Activated naive CD4-positive, alpha-beta T cell treated with anti-CD3 and anti-CD28 coated beads for 36 hours (primary cell): ENCODE data around the gene NOP14. TPM values are rescaled to one million over a fixed set of nuclear protein-coding genes. Genes with fewer than 3 reads are reported as not detected.

Experiments used
- CTCF ChIA-PET: fragments of 350-600 bp; sonication (Branson Sonifier 250); formaldehyde crosslinking; loops from one replicate; lab custom pipeline; 2021; ENCODE audit warnings: antibody characterized with exemption; lab: Charles Lee
- DNase-seq: peaks from one replicate; pipeline ENCODE4 v3.0.0-alpha.2; 2020
- H3K27ac Mint-ChIP-seq: one replicate; pipeline ENCODE4 v1.8.0; 2021; ENCODE audit warnings: mild to moderate bottlenecking, mixed read lengths
- H3K27me3 Mint-ChIP-seq: one replicate; pipeline ENCODE4 v1.8.0; 2021; ENCODE audit warnings: low read depth, mixed read lengths
- H3K36me3 Mint-ChIP-seq: one replicate; pipeline ENCODE4 v1.8.0; 2021; ENCODE audit warnings: low read depth, mixed read lengths
- H3K4me1 Mint-ChIP-seq: one replicate; pipeline ENCODE4 v1.8.0; 2021; ENCODE audit warnings: low read depth, mixed read lengths
- H3K4me3 Mint-ChIP-seq: one replicate; pipeline ENCODE4 v1.8.0; 2021; ENCODE audit warnings: mild to moderate bottlenecking, moderate library complexity, mixed read lengths
- H3K9me3 Mint-ChIP-seq: one replicate; pipeline ENCODE4 v1.8.0; 2021; ENCODE audit warnings: mixed read lengths
- intact Hi-C: fragments of 100-400 bp; cut with micrococcal nuclease; formaldehyde crosslinking; loops from one replicate; pipeline ENCODE4 v1.15.1; 2023
- total RNA-seq, 2 experiments: library from RNA; stranded (reverse); gene quantifications; one replicate each; pipeline ENCODE4 v1.2.3, GENCODE V29; 2021

The NOP14 gene
- total RNA-seq, 2 experiments from 2014 or later = 48.3 to 55.1 TPM

DNA sequence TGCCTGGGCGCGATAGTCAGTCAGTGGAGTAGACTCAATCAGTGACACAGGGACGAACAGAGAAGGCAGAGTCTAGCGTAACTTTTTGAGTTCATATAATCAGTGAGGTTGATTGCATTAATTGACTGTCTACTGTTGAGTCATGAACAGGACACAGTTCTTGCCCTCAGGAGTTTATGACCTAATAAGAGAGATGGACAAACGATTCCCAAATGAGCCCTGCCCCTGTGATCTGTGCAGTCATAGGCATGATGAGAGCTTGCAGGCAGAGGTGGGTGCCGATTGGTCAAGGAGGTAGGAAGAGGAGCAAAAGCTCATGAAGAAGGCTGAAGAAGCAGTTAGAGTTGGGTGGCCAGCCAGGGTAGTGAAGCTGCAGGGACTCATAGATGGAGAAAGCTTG is 62.5 kb downstream of the NOP14 start:
- no peaks in the 10 kb centered on the region for H3K9me3 Mint-ChIP-seq
- no peak overlapping the region for H3K4me3 Mint-ChIP-seq
- H3K36me3 Mint-ChIP-seq = peaks cover 34% of the 10 kb centered on the region

DNA sequence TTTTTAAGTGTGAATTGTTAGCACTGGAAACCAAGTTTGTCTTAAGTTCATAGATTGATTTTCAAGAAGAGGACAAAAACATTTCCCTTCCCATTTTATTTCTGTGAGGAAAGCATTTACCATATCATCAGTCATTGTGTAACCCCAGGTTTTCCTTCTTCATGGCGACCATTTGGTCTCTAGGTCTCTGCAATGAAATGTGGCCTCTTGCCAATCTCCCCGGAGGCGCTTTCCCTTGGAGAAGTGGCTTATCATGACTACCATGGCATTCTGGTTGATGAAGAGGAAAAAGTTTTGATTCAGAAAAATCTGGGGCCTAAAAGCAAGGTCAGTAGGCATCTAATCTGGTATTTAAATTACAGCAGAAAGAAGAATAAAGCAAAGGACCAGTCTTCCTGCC is 65.2 kb downstream of the NOP14 start:
- CTCF ChIA-PET = no interaction called here
- intact Hi-C loops = no loop called here
- H3K27me3 Mint-ChIP-seq = no peaks in the 10 kb centered on the region
- no peak overlapping the region for H3K27ac Mint-ChIP-seq
- H3K4me3 Mint-ChIP-seq = no peak overlapping the region
- H3K4me1 Mint-ChIP-seq = no peaks in the 10 kb centered on the region
- H3K9me3 Mint-ChIP-seq = no peaks in the 10 kb centered on the region
- peaks cover 34% of the 10 kb centered on the region for H3K36me3 Mint-ChIP-seq
- DNase-seq = no peak

More for the DNA sequence above, 62.5 kb downstream of the NOP14 start:
- CTCF ChIA-PET = no interaction called here
- no peak for DNase-seq
- Mint-ChIP-seq H3K27ac (peak overlapping the region; percentile 32), H3K27me3 (no peaks in the 10 kb centered on the region), H3K4me1 (peaks cover 9% of the 10 kb centered on the region)
- intact Hi-C loops = no loop called here

DNA sequence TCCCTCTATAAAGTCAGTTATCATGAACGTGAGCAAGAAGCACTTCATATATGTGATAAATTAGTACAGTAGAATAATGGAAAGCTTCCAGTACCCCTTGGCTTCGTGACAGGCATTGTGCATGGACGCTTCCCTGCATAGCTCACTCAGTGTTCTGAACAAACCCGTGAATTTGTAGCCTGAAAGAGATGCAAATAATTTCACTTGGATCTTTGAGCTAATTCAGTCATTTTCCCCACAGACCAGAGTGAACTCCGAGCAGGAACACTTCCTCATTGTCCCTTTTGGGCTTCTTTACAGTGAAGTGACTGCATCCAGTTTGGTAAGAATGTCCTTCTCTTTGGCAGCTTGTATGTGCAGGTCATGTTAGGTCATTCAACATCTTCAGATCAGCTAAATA is 69.4 kb downstream of the NOP14 start:
- CTCF ChIA-PET = interaction anchor here (0.6 to 1.7 kb wide), 5 partner anchors 12 to 440 kb away, joined by 3 to 10 read pairs (median 4); no protein-coding TSS in a partner anchor
- Mint-ChIP-seq H3K36me3 (peaks cover 17% of the 10 kb centered on the region), H3K4me3 (no peak overlapping the region), H3K9me3 (no peaks in the 10 kb centered on the region), H3K27me3 (no peaks in the 10 kb centered on the region), H3K27ac (no peak overlapping the region), H3K4me1 (peaks cover 2% of the 10 kb centered on the region)
- intact Hi-C loops = no loop called here
- no peak for DNase-seq

DNA sequence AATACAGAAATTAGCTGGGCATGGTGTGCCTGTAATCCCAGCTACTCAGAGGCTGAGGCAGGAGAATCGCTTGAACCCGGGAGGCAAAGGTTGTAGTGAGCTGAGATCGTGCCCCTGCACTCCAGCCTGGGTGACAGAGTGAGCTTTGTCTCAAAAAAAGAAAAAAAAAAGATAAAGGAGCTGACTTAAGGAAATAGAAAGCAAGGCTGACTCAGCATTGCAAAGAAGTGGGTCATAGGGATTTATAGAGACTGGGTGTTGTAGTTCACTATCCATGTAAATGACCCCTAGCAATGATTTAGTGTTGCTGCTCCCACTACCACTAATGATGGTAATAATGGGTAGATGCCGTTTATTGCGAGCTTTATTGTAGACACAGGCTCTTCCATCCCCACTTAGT is 71.9 kb downstream of the NOP14 start:
- DNase-seq = no peak
- intact Hi-C loops = no loop called here
- Mint-ChIP-seq H3K9me3 (no peaks in the 10 kb centered on the region), H3K36me3 (peaks cover 12% of the 10 kb centered on the region), H3K27ac (no peak overlapping the region), H3K27me3 (no peaks in the 10 kb centered on the region), H3K4me1 (peaks cover 2% of the 10 kb centered on the region), H3K4me3 (no peak overlapping the region)
- CTCF ChIA-PET = interaction anchor here (0.6 to 1.0 kb wide), 3 partner anchors 44 to 406 kb away, joined by 3 to 5 read pairs (median 5); no protein-coding TSS in a partner anchor

DNA sequence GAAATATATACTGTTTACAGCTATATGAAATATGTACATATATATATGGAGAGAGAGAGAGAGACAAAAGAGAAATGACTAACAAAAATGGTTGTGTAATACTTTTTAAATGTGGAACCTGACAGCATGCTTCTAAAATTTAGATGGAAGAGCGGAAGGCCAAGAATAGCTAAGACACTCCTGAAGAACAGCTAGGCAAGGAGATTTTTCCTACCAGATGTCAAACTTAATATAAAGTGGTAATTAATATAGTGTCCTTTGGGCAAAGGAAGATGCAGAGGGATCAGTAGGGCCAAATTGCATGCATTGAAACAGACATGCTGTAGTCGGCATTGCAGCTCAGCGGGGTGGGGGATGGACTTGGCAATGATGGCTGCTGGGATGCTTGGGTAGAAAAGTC is 74.3 kb downstream of the NOP14 start:
- CTCF ChIA-PET = no interaction called here
- Mint-ChIP-seq H3K4me3 (no peak overlapping the region), H3K27ac (no peak overlapping the region), H3K36me3 (peaks cover 15% of the 10 kb centered on the region), H3K27me3 (no peaks in the 10 kb centered on the region), H3K4me1 (peaks cover 2% of the 10 kb centered on the region), H3K9me3 (no peaks in the 10 kb centered on the region)
- intact Hi-C loops = no loop called here
- no peak for DNase-seq

Other genes with a start within 250 kb of the NOP14 start
- gene TNIP2, start 207.1 kb downstream of the NOP14 start, total RNA-seq = 10 to 100 TPM; 54.2 to 55.0 TPM
- gene SH3BP2, start 170.3 kb downstream of the NOP14 start, total RNA-seq = 10 to 100 TPM; 45.7 to 47.4 TPM
- gene ADD1, start 119.6 kb downstream of the NOP14 start, total RNA-seq = 100 to 1,000 TPM; 165 TPM
- 1 to 10 TPM; 1.3 to 2.1 TPM for gene GRK4, start 165 bp upstream of the NOP14 start, total RNA-seq
- gene HTT-AS, start 111.1 kb upstream of the NOP14 start, total RNA-seq = not detected
- 10 to 100 TPM; 91.6 to 94.1 TPM for gene HTT, start 111.3 kb upstream of the NOP14 start, total RNA-seq